ENCODE results near the gene CDC34. TPM values are rescaled to one million over a fixed set of nuclear protein-coding genes. Genes with fewer than 3 reads are reported as not detected.

The CDC34 gene
- total and polyA plus RNA-seq, 7 donors: 72.6 to 160 (median 107) TPM

DNA sequence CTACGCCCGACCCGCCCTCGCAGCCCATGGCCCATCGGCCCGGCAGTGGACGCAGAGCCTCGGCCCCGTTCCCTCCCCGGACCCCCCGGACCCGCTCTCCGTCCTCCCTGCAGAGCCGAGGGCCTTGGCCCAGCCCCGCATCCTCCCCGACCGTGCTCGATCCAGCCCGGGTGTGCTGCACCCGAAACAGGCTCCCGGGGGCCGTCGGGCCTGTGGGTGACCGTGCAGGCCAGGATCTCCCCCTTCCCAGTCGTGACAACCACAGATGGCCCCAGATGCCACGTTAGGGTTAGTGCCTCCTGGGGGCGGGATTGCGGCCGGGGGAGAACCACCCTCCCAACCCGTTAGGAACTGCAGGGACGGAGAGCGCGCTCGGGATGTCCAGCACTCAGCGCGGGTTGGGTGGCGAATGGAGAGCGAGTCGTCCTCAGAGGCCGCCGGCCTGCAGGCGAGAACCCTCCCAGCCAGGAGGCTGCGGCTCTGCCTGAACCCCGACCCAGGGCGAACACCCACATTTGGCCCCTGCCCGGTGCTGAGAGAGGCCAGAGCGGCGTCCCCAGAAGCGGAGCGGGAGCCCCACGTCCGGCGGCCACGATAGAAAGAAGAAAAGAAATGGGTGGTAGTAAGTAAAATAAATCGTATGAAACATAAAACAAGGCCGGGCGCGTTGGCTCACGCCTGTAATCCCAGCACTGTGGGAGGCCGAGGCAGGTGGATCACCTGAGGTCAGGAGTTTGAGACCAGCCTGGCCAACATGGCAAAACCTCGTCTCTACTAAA lies 42.0 kb upstream of the CDC34 start:
- Histone ChIP-seq H3K36me3 (ENCODE audit: insufficient read depth in 1 of 2, low read depth in 1 of 2) (no peaks in the 10 kb centered on the region), H3K27me3 (ENCODE audit: insufficient read depth in 3 of 3, low read length in 2 of 3) (peaks cover 0 to 17% (median 2%) of the 10 kb centered on the region in 3 donors), H3K27ac (peak overlapping the region; percentile 93), H3K9me3 (no peaks in the 10 kb centered on the region), H3K4me3 (peak overlapping the region; percentile 92), H3K4me1 (peaks cover 11% of the 10 kb centered on the region)
- DNase-seq: peak; percentile 58 to 73
- intact Hi-C loops (cut with DNase I): loop anchor here in 1 of 2 donors (10.0 kb wide), 1 partner anchor 105 kb away; no protein-coding TSS in a partner anchor
- TF ChIP-seq, protein P1, sequence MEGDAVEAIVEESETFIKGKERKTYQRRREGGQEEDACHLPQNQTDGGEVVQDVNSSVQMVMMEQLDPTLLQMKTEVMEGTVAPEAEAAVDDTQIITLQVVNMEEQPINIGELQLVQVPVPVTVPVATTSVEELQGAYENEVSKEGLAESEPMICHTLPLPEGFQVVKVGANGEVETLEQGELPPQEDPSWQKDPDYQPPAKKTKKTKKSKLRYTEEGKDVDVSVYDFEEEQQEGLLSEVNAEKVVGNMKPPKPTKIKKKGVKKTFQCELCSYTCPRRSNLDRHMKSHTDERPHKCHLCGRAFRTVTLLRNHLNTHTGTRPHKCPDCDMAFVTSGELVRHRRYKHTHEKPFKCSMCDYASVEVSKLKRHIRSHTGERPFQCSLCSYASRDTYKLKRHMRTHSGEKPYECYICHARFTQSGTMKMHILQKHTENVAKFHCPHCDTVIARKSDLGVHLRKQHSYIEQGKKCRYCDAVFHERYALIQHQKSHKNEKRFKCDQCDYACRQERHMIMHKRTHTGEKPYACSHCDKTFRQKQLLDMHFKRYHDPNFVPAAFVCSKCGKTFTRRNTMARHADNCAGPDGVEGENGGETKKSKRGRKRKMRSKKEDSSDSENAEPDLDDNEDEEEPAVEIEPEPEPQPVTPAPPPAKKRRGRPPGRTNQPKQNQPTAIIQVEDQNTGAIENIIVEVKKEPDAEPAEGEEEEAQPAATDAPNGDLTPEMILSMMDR (IDR thresholded peaks at IDR 0.05): no peak
- WGBS, 3 donors: 13 to 32% (median 14%) methylated on average over 51 to 61 of the region's 61 CpGs
- peak; percentile 29 to 40 (median 31) for ATAC-seq

DNA sequence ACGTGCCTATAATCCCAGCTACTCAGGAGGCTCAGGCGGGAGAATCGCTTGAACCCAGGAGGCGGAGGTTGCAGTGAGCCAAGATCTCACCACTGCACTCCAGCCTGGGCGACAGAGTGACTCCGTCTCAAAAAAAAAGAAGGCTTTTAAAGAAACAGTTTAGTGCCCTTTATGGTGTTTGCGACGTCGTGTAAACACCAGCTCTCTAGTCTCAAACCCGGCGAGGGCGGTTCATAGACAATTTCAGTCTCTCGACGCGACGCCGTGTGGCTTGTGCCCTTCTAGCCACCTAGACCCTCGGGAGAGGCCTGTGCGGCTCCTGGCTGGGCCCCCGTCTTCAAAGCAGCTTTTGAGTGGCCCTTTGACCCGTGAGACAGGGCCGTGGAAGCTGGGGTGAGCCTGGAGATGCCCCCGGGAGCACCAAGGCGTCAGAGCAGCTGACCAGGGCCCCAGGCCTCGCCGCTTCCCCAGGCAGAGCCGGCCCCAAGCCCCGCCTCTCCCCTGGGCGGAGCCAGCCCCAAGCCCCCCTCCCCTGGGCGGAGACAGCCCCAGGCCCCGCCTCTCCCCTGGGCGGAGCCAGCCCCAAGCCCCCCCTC lies 40.3 kb upstream of the CDC34 start:
- Histone ChIP-seq H3K4me3 (peak overlapping the region; percentile 30), H3K27ac (peak overlapping the region; percentile 69), H3K9me3 (no peaks in the 10 kb centered on the region), H3K4me1 (peaks cover 11% of the 10 kb centered on the region), H3K27me3 (ENCODE audit: insufficient read depth in 3 of 3, low read length in 2 of 3) (peaks cover 0 to 16% (median 6%) of the 10 kb centered on the region in 3 donors), H3K36me3 (ENCODE audit: insufficient read depth in 1 of 2, low read depth in 1 of 2) (no peaks in the 10 kb centered on the region)
- peak in 2 of 4 donors; percentile 14 to 44 for ATAC-seq
- peak in 1 of 2 donors; percentile 81 for DNase-seq
- WGBS, 3 donors: 70 to 75% (median 73%) methylated on average over 27 to 32 of the region's 32 CpGs
- TF ChIP-seq, protein P1 (IDR thresholded peaks at IDR 0.05): no peak
- intact Hi-C loops (cut with DNase I): no loop called here

DNA sequence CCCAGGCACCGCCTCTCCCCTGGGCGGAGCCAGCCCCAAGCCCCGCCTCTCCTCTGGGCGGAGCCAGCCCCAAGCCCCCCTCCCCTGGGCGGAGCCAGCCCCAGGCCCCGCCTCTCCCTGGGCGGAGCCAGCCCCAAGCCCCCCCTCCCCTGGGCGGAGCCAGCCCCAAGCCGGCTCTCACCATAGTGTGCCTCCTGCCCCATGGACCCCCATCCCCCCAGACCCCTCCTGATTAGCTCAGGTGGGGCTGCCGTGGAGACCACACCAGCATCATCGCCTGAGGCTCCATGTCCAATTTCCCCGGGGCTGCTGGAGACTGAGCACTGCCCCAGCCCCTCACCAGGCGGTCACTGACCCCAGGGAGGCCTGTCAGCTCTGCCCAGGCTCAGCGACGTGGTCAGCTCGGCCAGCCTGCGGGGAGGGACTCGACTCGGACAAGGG lies 39.4 kb upstream of the CDC34 start:
- Histone ChIP-seq H3K9me3 (no peaks in the 10 kb centered on the region), H3K4me3 (no peak overlapping the region), H3K27me3 (ENCODE audit: insufficient read depth in 3 of 3, low read length in 2 of 3) (peaks cover 0 to 16% (median 7%) of the 10 kb centered on the region in 3 donors), H3K4me1 (peaks cover 11% of the 10 kb centered on the region), H3K27ac (no peak overlapping the region), H3K36me3 (ENCODE audit: insufficient read depth in 1 of 2, low read depth in 1 of 2) (no peaks in the 10 kb centered on the region)
- WGBS, 3 donors: 63 to 75% (median 71%) methylated on average over 13 to 18 of the region's 19 CpGs
- TF ChIP-seq, protein P1 (IDR thresholded peaks at IDR 0.05): no peak
- intact Hi-C loops (cut with DNase I): no loop called here
- DNase-seq: peak; percentile 16 to 71
- ATAC-seq: no peak

DNA sequence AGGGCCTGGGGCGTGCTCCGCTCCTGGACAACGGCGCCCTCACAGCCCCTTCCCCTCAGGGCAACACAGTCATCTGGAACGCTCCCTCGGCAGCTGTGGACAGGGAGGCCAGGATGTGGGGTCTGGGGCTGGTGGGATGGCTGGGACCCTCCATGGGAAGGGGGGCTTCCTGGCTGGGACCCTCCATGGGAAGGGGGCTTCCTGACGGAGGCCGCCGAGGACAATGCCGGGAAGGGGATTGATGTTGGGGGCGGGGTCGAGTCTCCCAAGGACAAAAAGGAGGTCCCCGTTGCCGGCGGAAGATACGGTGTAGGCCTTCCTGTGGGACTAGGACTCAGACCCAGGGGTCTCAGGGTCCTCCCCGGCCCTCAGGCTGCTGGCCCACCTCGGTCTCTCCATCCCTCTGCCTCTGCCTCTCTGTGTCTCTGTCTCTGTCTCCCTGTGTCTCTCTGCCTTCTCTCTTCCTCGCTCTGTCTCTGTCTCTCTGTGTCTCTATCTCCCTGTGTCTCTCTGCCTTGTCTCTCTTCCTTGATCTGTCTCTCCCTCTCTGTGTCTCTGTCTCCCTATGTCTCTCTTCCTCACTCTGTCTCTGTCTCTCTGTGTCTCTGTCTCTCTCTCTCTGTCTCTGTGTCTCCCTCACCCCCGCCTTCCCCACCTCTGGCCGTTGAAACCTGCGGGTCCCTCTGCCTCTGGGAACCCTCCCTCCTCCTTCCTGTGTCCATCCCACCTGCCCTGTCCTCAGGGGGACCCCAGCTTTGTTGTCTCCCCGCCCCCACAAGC lies 38.0 kb upstream of the CDC34 start:
- H3K4me3 ChIP-seq: no peak overlapping the region
- intact Hi-C loops (cut with DNase I): no loop called here
- 54 to 67% (median 64%) methylated on average over 21 to 23 of the region's 23 CpGs for WGBS, 3 donors
- TF ChIP-seq, protein P1 (IDR thresholded peaks at IDR 0.05): no peak
- ATAC-seq: no peak
- no peak overlapping the region for H3K27ac ChIP-seq
- peaks cover 0 to 26% (median 17%) of the 10 kb centered on the region in 3 donors for H3K27me3 ChIP-seq (ENCODE audit: insufficient read depth in 3 of 3, low read length in 2 of 3)
- H3K4me1 ChIP-seq: peaks cover 11% of the 10 kb centered on the region
- H3K9me3 ChIP-seq: no peaks in the 10 kb centered on the region
- DNase-seq: peak; percentile 16 to 56
- H3K36me3 ChIP-seq (ENCODE audit: insufficient read depth in 1 of 2, low read depth in 1 of 2): no peaks in the 10 kb centered on the region

Data from psoas muscle (tissue), 8 donors.